Measurements from ENCODE around the gene OPN4.

Gene OPN4

GRCh38 chr10:86647773-86648703 is 6.3 kb upstream of the OPN4 start:
- DNase-seq, result no peak

GRCh38 chr10:86648704-86649427 is 5.5 kb upstream of the OPN4 start:
- DNase-seq, result peak in 1 of 58 donors; percentile 41

- no peak for DNase-seq
Measured at GRCh38 chr10:86649471-86650150, 4.7 kb upstream of the OPN4 start.

GRCh38 chr10:86650151-86650550 is 4.2 kb upstream of the OPN4 start:
- DNase-seq, result no peak

- no peak for DNase-seq
Measured at GRCh38 chr10:86651021-86651471, 3.3 kb upstream of the OPN4 start.

- DNase-seq, result no peak
Measured at GRCh38 chr10:86651631-86652331, 2.6 kb upstream of the OPN4 start.

- no peak for DNase-seq
Measured at GRCh38 chr10:86652361-86653202, 1.8 kb upstream of the OPN4 start.

- no peak for DNase-seq
Measured at GRCh38 chr10:86653379-86653778, 968 bp upstream of the OPN4 start.

GRCh38 chr10:86653987-86654386 is 360 bp upstream of the OPN4 start:
- no peak for DNase-seq

- no peak for DNase-seq
Measured at GRCh38 chr10:86655173-86655540, 810 bp downstream of the OPN4 start.

- DNase-seq, result no peak
Measured at GRCh38 chr10:86655596-86655995, 1.2 kb downstream of the OPN4 start.

GRCh38 chr10:86657011-86657395 is 2.7 kb downstream of the OPN4 start:
- DNase-seq, result no peak

- DNase-seq, result no peak
Measured at GRCh38 chr10:86657396-86658011, 3.2 kb downstream of the OPN4 start.

GRCh38 chr10:86658261-86658741 is 4.0 kb downstream of the OPN4 start:
- no peak for DNase-seq

- no peak for DNase-seq
Measured at GRCh38 chr10:86658751-86659150, 4.4 kb downstream of the OPN4 start.

GRCh38 chr10:86659161-86659691 is 4.9 kb downstream of the OPN4 start:
- no peak for DNase-seq

GRCh38 chr10:86659721-86660453 is 5.5 kb downstream of the OPN4 start:
- DNase-seq, result no peak

GRCh38 chr10:86661161-86662025 is 7.0 kb downstream of the OPN4 start:
- no peak for DNase-seq
